GM21825 (cell line): ENCODE measurements around the gene WDCP.
"Not testable (repeated sequence)": the region's sequence is repeated elsewhere in the genome, so short reads cannot be mapped to it uniquely, and the experiment has no call there.

Source experiments
- ATAC-seq: cut with Tn5 transposase; IDR thresholded peaks from one replicate; pipeline ENCODE4 v1.9.1; 2021; ENCODE audit warnings: mild to moderate bottlenecking, moderate library complexity; ENCODE audit not compliant: unreplicated experiment

WDCP gene

DNA sequence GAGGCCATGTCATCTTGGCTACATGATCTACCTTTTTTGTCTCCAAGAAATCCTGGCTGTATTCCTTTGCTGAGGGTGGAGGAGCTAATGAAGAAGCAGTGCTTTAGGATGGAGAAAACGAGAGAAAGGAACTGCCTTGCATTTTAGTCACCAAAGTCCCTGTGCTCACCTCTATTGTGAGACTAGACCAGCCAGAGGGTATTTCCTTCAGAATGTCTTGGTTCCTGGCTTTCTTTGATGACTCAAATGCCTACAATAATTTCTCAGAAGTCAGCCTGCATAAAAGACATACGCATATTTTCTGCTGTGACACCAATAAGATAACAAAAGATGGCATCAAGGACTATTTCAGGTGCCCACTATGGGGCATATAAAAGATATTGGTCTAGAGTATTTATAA, 18.1 kb upstream of the WDCP start:
- ATAC-seq = no peak

DNA sequence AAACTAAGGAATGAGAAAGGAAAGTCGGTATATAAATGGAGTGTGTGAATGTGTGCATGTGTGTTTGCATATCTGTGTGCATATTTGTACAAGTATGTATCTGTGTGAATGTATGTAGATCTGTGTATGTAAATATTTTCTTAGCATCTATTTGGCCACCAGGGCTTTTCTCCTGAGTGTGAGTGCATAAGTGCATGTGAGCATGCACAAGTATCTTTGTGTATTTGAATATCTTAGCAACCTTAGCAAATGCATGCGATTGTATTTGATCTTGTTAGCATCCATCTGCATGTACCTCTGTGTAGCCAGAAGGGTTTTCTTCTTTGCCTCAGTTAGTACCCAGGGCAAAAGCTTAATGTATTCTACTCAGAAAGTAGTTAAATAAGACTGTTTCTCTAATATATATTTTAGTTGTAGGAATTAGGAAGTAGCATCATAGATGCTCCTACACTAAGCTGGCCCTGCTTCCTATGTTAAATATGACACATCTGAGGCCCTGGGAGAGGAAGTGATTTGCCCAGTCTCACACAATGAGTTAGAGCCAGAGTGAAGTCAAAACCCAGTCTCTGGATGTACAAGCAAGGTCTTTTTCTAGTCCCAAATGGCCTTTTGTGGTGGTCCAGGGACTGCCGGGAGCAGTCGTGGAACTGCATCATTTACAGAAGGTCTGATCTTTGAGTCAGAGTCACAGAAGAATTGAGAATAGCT, 11.5 kb upstream of the WDCP start:
- no peak for ATAC-seq

DNA sequence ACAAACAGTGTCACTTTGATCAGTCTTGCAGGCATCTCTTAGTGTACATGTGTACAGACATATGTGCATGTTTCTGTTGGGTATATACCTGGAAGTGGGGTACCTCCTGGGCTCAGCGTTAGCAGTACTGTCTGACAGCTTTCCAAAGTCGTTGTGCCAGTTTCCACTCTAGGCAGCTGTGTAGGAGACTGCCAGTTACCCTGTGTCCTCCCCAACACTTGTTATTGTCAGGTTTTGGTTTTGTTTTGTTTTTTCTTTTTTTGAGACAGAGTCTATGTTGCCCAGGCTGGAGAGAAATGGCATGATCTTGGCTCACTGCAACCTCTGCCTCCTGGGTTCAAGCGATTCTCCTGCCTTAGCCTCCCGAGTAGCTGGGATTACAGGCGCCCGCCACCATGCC, 8.6 kb upstream of the WDCP start:
- ATAC-seq = no peak

DNA sequence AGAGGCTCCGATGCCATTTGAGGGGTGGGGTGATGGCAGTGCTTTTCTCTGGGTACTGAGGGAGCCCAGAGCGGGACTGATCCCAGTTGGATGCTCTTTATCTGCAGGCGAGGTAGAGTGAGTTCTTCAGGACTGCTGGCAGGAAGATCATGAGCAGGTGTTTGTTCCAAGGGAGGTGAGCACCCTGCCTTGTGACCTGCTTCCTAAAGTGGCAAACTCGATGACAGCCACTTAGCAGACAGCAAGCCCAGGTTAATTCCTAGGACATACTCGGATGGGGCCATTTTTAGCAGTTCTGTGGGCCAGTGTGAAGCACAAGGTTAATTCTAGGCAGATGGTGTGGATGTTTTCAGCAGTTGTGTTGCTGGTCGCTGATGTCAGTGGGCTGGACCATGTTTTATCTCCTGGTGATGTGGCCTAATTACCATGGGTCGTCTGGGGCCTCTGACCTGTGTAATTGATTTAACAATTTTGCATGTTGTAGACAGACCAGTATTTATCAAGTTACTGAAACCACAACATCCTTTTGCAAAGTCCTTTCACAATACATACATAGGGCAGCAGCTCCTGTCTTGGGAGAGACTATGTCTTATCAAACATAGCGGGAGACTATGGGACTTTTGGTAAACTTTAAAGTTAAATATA, 7.3 kb upstream of the WDCP start:
- no peak for ATAC-seq

DNA sequence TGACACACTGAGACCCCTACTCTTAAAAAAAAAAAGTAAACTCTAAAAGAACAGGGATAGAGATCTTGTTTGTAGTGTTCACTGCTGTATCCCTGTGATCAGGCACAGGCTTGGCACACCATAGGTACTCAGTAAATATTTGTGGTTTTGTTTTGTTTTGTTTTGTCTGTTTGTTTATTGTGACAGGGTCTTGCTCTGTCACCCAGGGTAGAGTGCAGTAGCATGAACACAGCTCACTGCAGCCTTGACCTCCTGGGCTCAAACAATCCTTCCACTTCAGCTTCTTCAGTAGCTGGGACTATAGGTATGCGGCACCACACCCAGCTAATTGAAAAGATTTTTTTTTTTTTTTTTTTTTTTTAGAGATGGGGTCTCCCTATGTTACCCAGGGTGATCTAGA, 5.8 kb upstream of the WDCP start:
- ATAC-seq = no peak

DNA sequence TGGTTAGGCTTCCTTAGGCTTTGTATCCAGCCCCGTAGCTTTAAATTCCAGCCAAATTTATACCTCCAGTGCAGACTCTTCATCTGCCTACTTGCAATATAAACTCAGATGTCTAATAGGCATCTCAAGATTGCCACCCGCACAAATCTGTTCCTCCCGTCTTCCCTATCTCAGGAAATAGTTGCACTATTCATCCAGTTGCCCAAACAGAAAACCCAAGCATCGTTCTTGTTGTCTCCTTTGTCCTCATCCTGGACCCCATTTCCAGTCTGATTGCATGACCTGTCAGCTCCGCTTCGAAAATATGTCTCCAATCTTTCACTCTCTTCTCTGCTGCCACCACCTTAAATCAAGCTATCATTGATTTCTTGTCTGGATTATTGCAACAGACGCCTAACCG, 4.6 kb upstream of the WDCP start:
- no peak for ATAC-seq

DNA sequence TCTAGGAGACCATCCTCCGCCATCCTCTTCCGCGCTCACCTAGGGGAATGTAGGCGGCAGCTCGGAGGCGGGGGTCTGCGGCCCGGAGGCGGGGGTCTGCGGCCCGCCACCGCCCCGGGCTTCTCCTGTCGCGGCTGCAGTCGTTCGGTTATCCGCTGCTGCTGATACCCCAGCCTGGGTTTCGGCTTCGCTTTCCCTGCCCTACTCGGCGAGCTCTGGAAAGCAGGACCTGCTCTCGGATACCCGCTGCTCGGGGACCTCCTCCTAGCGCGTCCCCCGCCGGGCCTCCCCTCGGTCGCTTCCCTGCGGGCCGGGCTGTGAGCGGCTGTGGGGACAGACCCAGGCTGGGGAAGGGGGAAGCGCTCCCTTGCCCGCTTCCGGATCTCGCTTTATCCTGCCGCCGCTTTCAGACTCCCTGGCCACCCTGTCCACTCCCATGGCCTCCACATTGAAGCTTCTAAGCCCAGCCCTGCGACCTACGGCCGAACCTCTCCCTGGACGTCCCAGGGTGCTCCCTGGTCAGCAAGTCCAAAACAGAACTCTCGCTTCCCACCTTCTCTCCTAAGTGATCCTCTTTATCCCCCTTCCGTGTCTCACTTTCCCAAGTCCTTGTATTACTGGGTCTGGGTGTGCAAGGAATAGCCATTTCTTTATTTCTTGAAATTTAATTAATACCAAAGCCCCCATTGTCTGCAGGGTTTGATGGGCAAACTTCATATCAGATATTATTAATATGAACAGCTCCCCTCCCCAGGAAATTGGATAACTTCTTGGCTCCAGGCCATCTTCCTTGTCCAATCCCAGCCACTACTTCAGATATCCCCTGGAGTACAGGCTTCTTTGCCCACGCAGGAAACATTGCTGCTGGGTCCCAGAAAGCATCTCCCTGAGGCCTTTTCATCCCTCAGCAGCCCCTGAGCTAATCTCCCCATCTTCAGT, 3.1 kb upstream of the WDCP start:
- ATAC-seq = no peak

DNA sequence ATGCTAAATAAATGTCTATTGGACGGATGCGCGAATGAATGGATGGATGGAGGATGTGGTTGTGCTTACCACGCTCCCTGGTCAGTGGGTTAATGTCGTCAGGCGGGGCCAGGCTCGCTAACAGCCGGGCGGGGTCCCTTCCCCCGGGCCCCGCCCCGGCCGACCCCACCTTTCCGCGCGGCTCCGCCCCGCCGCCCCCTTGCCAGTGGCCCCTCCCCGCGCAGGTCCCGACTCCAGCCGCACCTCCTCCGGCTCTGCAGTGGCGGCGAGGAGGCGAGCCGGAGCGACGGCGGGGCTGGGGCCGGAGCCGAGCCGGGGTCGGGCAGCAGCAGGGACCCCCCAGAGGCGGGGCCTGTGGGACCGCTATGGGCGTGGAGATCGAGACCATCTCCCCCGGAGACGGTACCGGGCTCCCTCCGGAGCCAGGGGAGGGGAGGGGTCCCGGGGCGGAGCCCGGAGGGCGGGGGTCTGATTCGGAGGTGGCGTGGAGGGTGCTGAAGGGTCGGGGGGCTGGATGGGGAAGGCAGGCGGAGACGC, 2.4 kb upstream of the WDCP start, which contains the start of gene FKBP1B:
Gene FKBP1B (plus strand): TSS at position 257 of the 537 bp plus-strand sequence. CDS start 109 bp downstream, at position 366.
- no peak for ATAC-seq

DNA sequence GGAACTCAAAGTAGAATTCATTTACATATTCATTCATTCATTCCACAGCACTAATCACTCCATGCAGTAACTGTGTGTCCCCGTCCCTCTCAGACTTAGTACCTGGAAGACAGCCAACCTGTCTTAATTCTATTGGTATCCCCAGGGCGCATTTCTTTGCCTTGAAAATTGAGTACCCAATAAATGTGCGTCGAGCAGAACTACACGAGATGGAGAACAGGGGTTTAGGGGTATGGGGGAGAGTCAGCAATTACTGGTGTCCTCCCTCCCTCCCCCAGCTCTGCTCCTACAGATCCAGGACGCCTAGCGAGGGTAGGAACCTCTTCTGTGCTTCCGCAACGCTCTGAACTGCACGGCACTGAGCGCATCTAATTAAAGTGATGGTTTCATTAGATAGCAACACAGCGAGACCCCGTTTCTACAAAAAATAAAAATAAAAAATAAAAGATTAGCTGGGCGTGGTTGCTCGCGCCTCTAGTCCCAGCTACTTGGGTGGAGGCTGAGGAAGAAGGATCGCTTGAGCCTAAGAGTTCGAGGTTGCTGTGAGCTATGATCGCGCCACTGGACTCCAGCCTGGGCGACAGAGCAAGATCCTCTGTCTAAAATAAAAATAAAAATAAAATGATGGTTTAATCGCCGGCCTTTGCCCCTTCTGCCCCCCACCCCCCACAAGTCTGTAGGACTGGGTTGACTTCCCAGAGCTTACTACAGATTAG, 1.7 kb upstream of the WDCP start:
- no peak for ATAC-seq

DNA sequence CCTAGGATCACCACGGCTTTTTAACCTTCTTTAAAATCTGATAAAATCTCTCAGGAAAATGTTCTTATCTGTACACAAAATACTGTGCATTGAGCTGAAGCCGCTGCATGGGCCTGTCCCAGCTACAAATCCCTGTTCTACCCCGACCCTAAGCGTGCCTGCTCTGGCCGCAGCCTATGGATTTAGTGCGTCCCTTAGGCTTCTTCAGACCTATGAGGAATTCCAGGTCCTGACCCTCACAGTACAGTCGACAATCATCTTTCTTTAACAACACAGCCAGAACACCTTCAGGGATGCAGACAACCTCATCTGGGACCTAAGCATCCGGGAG, 477 bp upstream of the WDCP start:
- ATAC-seq = no peak

DNA sequence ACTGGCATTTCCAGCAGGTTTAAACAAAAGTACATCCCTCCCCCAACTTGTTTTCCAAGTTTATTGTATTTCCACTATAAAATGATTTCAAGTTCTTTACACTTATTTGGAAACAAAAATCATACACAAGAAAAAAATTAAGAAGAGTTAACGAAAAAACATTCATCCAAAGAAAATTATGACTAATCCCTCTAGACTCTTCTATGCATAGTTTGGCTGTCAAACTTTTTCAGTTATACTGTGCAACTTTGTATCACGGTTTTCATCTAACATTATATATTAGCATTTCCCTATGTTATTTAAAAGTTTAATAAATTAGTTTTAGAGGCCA, 627 bp downstream of the WDCP start:
- no peak for ATAC-seq

DNA sequence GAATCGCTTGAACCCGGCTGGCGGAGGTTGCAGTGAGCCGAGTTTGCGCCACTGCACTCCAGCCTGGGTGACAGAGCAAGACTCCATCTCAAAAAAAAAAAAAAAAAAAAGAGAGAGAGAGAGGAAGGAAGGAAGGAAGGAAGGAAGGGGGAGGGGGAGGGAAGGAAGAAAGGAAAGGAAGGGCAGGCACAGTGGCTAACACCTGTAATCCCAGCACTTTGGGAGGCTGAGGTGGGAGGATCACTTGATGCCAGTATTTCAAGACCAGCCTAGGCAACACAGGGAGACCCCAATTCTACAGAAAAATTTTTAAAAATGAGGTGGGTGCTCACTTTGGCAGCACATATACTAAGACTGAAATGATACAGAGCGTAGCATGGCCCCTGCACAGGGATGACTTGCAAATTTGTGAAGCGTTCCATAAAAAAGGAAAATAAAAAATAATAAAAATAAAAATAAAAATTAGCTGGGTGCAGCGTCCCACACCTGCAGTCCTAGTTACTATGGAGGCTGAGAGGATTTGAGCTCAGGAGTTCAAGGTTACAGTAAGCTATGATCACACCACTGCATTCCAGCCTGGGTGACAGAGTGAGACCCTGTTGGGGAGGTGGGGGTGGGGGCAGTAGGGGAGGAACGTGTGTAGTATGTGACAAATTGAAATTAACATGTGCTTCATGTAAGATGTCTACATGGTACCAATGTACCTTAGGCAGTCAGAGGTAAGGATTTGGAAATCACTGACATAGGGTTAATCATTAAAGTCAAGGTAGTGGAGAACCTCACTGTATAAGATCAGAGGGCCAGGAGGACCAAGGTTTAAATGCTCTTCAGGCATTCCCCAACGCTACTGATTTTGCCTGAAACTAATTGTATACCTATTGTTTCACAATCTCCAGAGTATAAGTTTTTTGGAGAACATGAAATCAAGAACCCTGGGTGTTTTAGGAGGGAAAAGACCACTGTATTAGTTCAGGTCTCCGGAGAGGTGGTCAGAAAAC, 1.4 kb downstream of the WDCP start:
- no peak for ATAC-seq

DNA sequence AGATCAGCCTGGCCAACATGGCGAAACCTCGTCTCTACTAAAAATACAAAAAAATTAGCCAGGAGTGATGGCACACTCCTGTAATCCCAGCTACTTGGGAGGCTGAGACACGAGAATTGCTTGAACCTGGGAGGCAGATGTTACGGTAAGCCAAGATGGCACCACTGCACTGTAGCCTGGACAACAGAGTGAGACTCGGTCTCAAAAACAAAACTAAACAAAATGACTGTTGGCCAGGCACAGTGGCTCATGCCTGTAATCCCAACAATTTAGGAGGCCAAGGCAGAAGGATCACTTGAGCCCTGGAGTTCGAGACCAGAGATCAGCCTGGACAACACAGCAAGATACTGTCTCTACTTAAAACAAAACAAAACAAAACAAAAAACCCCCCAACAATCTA, 4.1 kb downstream of the WDCP start:
- ATAC-seq = not testable (repeated sequence)

DNA sequence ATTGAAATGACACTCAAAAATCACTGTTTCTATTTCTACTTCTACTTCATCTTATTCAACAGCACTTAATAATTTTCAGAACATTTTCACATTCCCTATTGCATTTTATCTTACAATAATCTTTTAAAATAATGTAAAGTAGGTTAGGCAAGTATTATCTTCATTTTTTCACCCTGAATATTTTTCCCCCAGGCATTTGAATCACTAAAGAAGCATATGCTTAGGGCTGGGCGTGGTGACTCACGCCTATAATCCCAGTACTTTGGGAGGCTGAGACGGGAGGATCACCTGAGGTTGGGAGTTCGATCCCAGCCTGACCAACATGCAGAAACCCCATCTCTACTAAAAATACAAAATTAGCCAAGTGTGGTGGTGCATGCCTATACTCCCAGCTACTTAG, 6.7 kb downstream of the WDCP start:
- ATAC-seq = no peak

DNA sequence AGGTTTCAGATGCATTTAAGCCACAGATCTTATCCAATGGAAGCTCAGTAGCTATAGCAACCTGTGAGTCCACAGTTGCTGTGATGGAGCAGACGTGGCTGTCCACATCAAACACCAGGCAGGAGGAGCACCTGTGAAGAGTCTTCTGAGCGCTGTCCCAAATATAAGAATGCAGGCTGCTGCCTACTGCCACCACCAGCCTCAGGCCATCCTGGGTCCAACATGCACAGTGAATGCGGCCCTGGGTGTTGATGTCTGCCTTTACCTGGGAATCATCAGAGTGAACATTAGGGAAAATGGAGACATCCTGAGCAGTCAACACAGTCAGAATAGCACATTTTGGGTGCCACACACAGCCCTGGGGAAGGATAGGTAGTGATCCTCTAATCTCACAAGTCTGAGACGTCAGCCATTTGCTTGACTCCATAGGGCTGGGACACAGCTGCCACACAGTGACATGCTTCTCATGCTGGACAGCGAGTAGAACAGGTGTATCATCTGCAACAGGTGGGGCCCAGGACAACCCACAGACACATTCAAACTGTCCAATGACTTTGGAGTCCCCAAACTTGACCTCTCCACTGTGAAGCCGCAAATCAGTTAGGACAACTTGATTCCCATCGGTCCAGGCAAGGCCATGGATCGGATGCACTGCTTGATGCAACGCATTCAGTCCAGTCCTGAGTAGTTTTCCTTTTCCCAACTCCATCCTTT, 8.2 kb downstream of the WDCP start:
- ATAC-seq = no peak

DNA sequence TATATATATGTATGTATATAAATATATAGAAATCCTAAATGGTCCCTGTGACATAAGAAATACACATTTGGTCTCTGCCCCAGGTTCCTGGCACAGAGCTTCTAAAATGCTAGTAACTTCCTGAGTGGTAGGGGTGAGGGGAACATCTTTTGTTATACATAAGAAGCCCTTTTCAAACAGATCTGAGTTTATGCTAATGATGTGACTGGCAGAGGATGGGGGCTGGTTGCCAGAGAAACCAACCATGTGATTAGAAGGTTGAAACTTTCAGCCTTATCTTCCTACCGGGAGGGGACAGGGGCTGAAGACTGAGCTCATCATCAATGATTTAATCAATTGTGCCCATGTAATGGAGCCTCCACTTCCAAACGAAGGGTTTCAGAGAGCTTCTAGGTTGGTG, 21.0 kb downstream of the WDCP start:
- ATAC-seq = no peak

DNA sequence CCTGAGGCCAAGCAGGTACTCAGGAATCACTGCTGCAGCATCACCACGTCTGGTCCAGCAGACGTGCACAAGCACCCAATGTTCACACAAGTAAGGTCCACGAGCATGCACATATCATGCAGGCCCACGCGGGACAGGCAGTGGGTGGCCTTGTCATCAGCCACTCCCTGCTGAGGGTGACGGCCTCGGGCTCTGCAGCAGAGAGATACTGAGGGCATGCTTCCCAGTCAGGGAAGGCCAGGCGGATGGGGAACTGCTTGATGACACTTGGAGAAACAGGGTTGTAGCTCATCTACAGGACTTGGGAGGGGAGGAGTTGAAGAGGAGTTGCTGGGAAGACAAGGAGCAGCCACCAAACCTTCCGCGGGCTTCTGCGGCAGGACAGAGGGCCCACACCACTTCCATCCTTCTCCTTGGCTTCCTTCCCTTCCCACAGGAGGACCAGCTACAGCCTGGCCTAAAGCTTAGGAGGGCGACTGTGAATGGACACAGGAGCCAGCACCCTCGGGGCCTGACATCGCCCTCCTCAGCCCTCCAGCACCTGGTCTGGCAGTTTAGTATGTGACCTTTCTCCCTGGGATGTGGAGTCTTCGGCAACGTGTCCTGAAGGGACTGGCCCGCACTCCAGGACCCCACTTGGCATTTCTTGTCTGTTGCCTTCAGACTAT, 22.1 kb downstream of the WDCP start:
- ATAC-seq = no peak

DNA sequence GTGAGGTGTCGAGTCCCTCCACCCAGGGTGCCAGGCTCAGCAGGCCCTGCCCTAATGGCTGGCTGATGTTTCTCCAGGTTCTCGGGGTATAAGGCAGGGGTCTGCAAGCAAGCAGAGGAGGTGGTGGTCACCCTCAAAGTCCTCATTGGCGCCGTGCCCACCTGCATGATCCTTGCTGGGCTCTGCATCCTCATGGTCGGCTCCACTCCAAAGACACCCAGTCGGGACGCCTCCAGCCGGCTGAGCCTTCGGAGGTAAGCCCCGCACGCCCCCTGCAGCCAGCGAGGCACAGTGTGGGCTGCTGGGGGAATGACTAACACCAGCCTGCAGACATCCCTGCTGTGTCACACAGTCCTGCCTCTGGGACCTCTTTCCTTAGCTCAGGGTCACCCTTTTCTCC, 23.2 kb downstream of the WDCP start:
- ATAC-seq = no peak
